Measurements from ENCODE around the gene ALDH1A3. TPM values are rescaled to one million over a fixed set of nuclear protein-coding genes. Genes with fewer than 3 reads are reported as not detected.

The ALDH1A3 gene
- total RNA-seq, 1 experiment from 2014 or later = 248 TPM

GRCh38 chr15:100863796-100864267 lies 15.8 kb upstream of the ALDH1A3 start:
- no peak for ATAC-seq
- Histone ChIP-seq H3K9ac (ENCODE audit: low read length) (no peak overlapping the region), H3K79me2 (ENCODE audit: insufficient read depth, low read length) (no peaks in the 10 kb centered on the region), H3K27me3 (ENCODE audit: insufficient read depth, low read length) (no peaks in the 10 kb centered on the region), H3K4me2 (ENCODE audit: low read length) (no peak overlapping the region), H3K36me3 (ENCODE audit: control insufficient read depth in 1 of 2, insufficient read depth in 2 of 2, low read length in 2 of 2) (no peaks in the 10 kb centered on the region), H3K4me3 (replicated peaks in 1 of 2; ENCODE audit: low read depth in 1 of 2, low read length in 2 of 2) (no peak overlapping the region), H4K20me1 (ENCODE audit: insufficient read depth) (no peaks in the 10 kb centered on the region), H3K27ac (ENCODE audit: low read depth, low read length) (no peak overlapping the region), H3K4me1 (ENCODE audit: control insufficient read depth in 1 of 2, insufficient read depth in 2 of 2, low read length in 2 of 2) (peaks cover 0 to 13% of the 10 kb centered on the region in 2 experiments; a peak in 1 of 4 replicates), H3K9me2 (ENCODE audit: insufficient read depth) (no peaks in the 10 kb centered on the region), H3K9me3 (ENCODE audit: control insufficient read depth in 1 of 2, insufficient read depth in 1 of 2, low read depth in 1 of 2, low read length in 2 of 2) (peaks cover 1 to 11% of the 10 kb centered on the region in 2 experiments; a peak in 2 of 4 replicates), H2AFZ (ENCODE audit: low read depth, low read length, poor library complexity, severe bottlenecking) (no peak overlapping the region)
- BruUV-seq (replicated peaks) = no TSS peak
- CTCF ChIA-PET = interaction anchor here (1.4 kb wide), 2 partner anchors 9 to 14 kb away, joined by 3 to 9 read pairs; no protein-coding TSS in a partner anchor
- POLR2A ChIA-PET = no interaction called here
- TF ChIP-seq POLR2AphosphoS5 (IDR thresholded peaks at IDR 0.05; ENCODE audit: low read depth, low read length) (no peak), CTCF (IDR thresholded peaks at IDR 0.05 in 2 of 3, conservative IDR thresholded peaks at IDR 0.05 in 1 of 3; ENCODE audit: borderline replicate concordance in 1 of 3, insufficient read depth in 1 of 3, low read depth in 2 of 3, low read length in 2 of 3) (no peak), SRF (IDR thresholded peaks at IDR 0.05; ENCODE audit: low read depth) (no peak), EZH2phosphoT487 (IDR thresholded peaks at IDR 0.05; ENCODE audit: borderline replicate concordance) (no peak), MAX (IDR thresholded peaks at IDR 0.05) (no peak), ZFX (IDR thresholded peaks at IDR 0.05) (no peak), RAD21 (IDR thresholded peaks at IDR 0.05; ENCODE audit: low read depth) (no peak)
- intact Hi-C loops (cut with micrococcal nuclease) = no loop called here
- RAD21 ChIA-PET (ENCODE audit: low non-redundant PET in 1 of 2, low total read pairs in 2 of 2, uncharacterized antibody in 2 of 2, unreplicated experiment in 2 of 2) = no interaction called here
- no peak for DNase-seq (ENCODE audit: low read depth, low spot score)

Data from HCT116 (cell line).